NCI-H345 (cell line): Measurements from ENCODE around the gene PYGB.
A peak's percentile ranks its signal among the peaks of the same experiment; 100 is the strongest.

Experiments
- DNase-seq: peaks from one replicate; lab custom pipeline; 2025; lab: John Stamatoyannopoulos, UW

The PYGB gene

GRCh38 chr20:25271486-25272222 is 23.8 kb downstream of the PYGB start:
- DNase-seq = no peak

- DNase-seq = no peak
Observed at GRCh38 chr20:25272223-25273000, 24.5 kb downstream of the PYGB start.

- no peak for DNase-seq
Observed at GRCh38 chr20:25273046-25273445, 25.2 kb downstream of the PYGB start.

GRCh38 chr20:25273541-25274358 is 25.9 kb downstream of the PYGB start:
- DNase-seq = no peak

GRCh38 chr20:25274481-25274880 is 26.6 kb downstream of the PYGB start:
- DNase-seq = no peak

- no peak for DNase-seq
Observed at GRCh38 chr20:25274891-25275812, 27.3 kb downstream of the PYGB start.

- no peak for DNase-seq
Observed at GRCh38 chr20:25275813-25276532, 28.1 kb downstream of the PYGB start.

- DNase-seq = no peak
Observed at GRCh38 chr20:25276533-25277050, 28.7 kb downstream of the PYGB start.

GRCh38 chr20:25277051-25277801 is 29.3 kb downstream of the PYGB start:
- no peak for DNase-seq

GRCh38 chr20:25277941-25278521 is 30.1 kb downstream of the PYGB start:
- DNase-seq = no peak

- DNase-seq = no peak
Observed at GRCh38 chr20:25278636-25279361, 30.9 kb downstream of the PYGB start.

- no peak for DNase-seq
Observed at GRCh38 chr20:25279403-25279802, 31.5 kb downstream of the PYGB start.

GRCh38 chr20:25280051-25280573 is 32.2 kb downstream of the PYGB start:
- peak; percentile 79 for DNase-seq

- no peak for DNase-seq
Observed at GRCh38 chr20:25280574-25281535, 33.0 kb downstream of the PYGB start.

GRCh38 chr20:25281541-25281991 is 33.7 kb downstream of the PYGB start:
- no peak for DNase-seq

- no peak for DNase-seq
Observed at GRCh38 chr20:25282034-25282781, 34.3 kb downstream of the PYGB start.
